Endodermal cell (in vitro differentiated cells): ENCODE data around the gene UTP4. TPM values are rescaled to one million over a fixed set of nuclear protein-coding genes. Genes with fewer than 3 reads are reported as not detected.
A peak's percentile ranks its signal among the peaks of the same experiment; 100 is the strongest.
"Not testable (repeated sequence)": the region's sequence is repeated elsewhere in the genome, so short reads cannot be mapped to it uniquely, and the experiment has no call there.

Experiments used
- DNase-seq: peaks from one replicate; pipeline ENCODE4 v3.0.0-alpha.2; 2017
- H3K27ac ChIP-seq: 2 replicates; pipeline ENCODE4 v1.5.1; 2013; ENCODE audit warnings: mild to moderate bottlenecking, low read depth, low read length, moderate library complexity
- H3K27me3 ChIP-seq: 2 replicates; pipeline ENCODE4 v1.6.1; 2013; ENCODE audit warnings: mild to moderate bottlenecking, low read length, moderate library complexity; ENCODE audit not compliant: insufficient read depth, control insufficient read depth, poor library complexity, severe bottlenecking
- H3K36me3 ChIP-seq: 2 replicates; pipeline ENCODE4 v1.7.0; 2013; ENCODE audit warnings: mild to moderate bottlenecking, low read length, moderate library complexity; ENCODE audit not compliant: control insufficient read depth, insufficient read depth
- H3K4me1 ChIP-seq: one replicate; pipeline ENCODE4 v1.7.0; 2013; ENCODE audit warnings: low read length; ENCODE audit not compliant: control insufficient read depth, insufficient read depth
- H3K4me3 ChIP-seq: 2 replicates; pipeline ENCODE4 v1.5.1; 2013; ENCODE audit warnings: mild to moderate bottlenecking, low read length, moderate library complexity
- H3K9ac ChIP-seq: 2 replicates; pipeline ENCODE4 v1.6.1; 2013; ENCODE audit warnings: mild to moderate bottlenecking, low read length, moderate library complexity; ENCODE audit not compliant: poor library complexity, severe bottlenecking; ENCODE audit errors: extremely low read depth
- H3K9me3 ChIP-seq: 2 replicates; pipeline ENCODE4 v1.6.1; 2013; ENCODE audit warnings: mild to moderate bottlenecking, low read length, moderate library complexity; ENCODE audit not compliant: control insufficient read depth
- H3K27ac Mint-ChIP-seq: 2 replicates; pipeline ENCODE4 v1.8.0; 2020; ENCODE audit warnings: mixed read lengths
- H3K27me3 Mint-ChIP-seq: 2 replicates; pipeline ENCODE4 v1.8.0; 2021; ENCODE audit warnings: mild to moderate bottlenecking, mixed read lengths; ENCODE audit not compliant: insufficient read depth
- H3K36me3 Mint-ChIP-seq: 2 replicates; pipeline ENCODE4 v1.8.0; 2020; ENCODE audit warnings: low read depth, mixed read lengths
- H3K4me1 Mint-ChIP-seq: 2 replicates; pipeline ENCODE4 v1.8.0; 2020; ENCODE audit warnings: mixed read lengths
- H3K4me3 Mint-ChIP-seq: 2 replicates; pipeline ENCODE4 v1.8.0; 2020; ENCODE audit warnings: mild to moderate bottlenecking, moderate library complexity, mixed read lengths
- H3K9me3 Mint-ChIP-seq: 2 replicates; pipeline ENCODE4 v1.8.0; 2020; ENCODE audit warnings: mild to moderate bottlenecking, mixed read lengths
- WGBS, 2 experiments: methylation state at CpG; one replicate each; pipeline versions ENCODE4 v1.1.5 to v1.1.7; 2013; ENCODE audit warnings: missing lambda C conversion rate in 2 of 2, mixed read lengths in 1 of 2; ENCODE audit not compliant: insufficient coverage in 1 of 2, insufficient read length in 1 of 2; 5-methylcytosine and 5-hydroxymethylcytosine counted together
- total RNA-seq, 2 donors: library from RNA; stranded (reverse); fragmentation: NEBNext Ultra II Directional in 1 of 2; extraction: Animal tissue kit (Norgen Biotek cat#: 25700) in 1 of 2; gene quantifications; 2 replicates in 1 of 2; 3 replicates in 1 of 2; pipeline ENCODE4 v1.2.1, GENCODE V29; 2021
- TF ChIP-seq, protein P1 (sequence below): fragments of 200-600 bp; sonication (generic); conservative IDR thresholded peaks from 2 replicates; pipeline ENCODE4 v1.5.0; 2021; ENCODE audit warnings: antibody characterized with exemption, mild to moderate bottlenecking

UTP4 gene
- total RNA-seq, 2 donors from 2014 or later, result 44.1 to 45.3 TPM

DNA sequence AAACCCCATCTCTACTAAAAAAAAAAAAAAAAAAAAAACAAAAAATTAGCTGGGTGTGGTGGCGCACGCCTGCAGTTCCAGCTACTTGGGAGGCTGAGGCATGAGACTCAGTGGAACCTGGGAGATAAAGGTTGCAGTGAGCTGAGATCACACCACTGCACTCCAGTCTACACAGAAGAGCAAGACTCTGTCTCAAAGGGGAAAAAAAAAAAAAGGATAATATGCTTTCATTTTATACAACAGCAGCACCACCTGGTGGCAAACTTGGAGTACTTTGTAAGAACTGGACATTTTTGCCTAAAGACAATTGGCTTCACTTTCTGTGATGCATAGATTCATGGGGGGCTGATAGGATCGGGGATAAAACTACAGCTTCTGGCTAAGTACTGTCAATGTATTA lies 8.5 kb upstream of the UTP4 start:
- Histone ChIP-seq H3K27me3 (no peaks in the 10 kb centered on the region), H3K36me3 (peaks cover 47% of the 10 kb centered on the region), H3K4me3 (no peak overlapping the region), H3K27ac (no peak overlapping the region), H3K9ac (no peak overlapping the region), H3K4me1 (no peaks in the 10 kb centered on the region), H3K9me3 (no peaks in the 10 kb centered on the region)
- H3K36me3 Mint-ChIP-seq, result peaks cover 53% of the 10 kb centered on the region
- no peaks in the 10 kb centered on the region for H3K27me3 Mint-ChIP-seq
- H3K4me3 Mint-ChIP-seq, result no peak overlapping the region
- DNase-seq, result peak; percentile 73
- no peaks in the 10 kb centered on the region for H3K4me1 Mint-ChIP-seq
- no peaks in the 10 kb centered on the region for H3K9me3 Mint-ChIP-seq
- TF ChIP-seq, protein P1, sequence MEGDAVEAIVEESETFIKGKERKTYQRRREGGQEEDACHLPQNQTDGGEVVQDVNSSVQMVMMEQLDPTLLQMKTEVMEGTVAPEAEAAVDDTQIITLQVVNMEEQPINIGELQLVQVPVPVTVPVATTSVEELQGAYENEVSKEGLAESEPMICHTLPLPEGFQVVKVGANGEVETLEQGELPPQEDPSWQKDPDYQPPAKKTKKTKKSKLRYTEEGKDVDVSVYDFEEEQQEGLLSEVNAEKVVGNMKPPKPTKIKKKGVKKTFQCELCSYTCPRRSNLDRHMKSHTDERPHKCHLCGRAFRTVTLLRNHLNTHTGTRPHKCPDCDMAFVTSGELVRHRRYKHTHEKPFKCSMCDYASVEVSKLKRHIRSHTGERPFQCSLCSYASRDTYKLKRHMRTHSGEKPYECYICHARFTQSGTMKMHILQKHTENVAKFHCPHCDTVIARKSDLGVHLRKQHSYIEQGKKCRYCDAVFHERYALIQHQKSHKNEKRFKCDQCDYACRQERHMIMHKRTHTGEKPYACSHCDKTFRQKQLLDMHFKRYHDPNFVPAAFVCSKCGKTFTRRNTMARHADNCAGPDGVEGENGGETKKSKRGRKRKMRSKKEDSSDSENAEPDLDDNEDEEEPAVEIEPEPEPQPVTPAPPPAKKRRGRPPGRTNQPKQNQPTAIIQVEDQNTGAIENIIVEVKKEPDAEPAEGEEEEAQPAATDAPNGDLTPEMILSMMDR, result peak; percentile 85
- 98 to 100% methylated on average over 3 of the region's 3 CpGs for WGBS, 2 experiments
- no peak overlapping the region for H3K27ac Mint-ChIP-seq

DNA sequence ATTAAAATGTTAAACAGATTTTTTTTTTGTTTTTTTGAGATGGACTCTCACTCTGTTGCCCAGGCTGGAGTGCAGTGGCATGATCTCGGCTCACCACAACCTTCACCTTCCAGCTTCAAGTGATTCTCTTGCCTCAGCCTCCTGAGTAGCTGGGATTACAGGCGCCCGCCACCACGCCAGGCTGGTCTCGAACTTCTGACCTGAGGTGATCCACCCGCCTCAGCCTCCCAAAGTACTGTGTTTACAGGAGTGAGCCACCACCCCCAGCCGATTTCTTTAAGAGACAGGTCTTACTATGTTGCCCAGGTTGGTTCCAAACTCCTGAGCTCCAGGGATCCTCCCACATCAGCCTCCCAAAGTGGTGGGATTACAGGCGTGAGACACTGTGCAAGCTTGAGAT lies 8.0 kb upstream of the UTP4 start:
- not testable (repeated sequence) for H3K9me3 ChIP-seq, DNase-seq, H3K4me1 Mint-ChIP-seq, H3K4me1 ChIP-seq, H3K4me3 ChIP-seq, H3K9me3 Mint-ChIP-seq, H3K4me3 Mint-ChIP-seq, H3K27ac Mint-ChIP-seq, H3K9ac ChIP-seq, H3K27me3 ChIP-seq, H3K27ac ChIP-seq, H3K27me3 Mint-ChIP-seq
- peaks cover 42% of the 10 kb centered on the region for H3K36me3 ChIP-seq
- WGBS, 2 experiments, result 93 to 94% methylated on average over 5 to 8 of the region's 8 CpGs
- H3K36me3 Mint-ChIP-seq, result peaks cover 52% of the 10 kb centered on the region

DNA sequence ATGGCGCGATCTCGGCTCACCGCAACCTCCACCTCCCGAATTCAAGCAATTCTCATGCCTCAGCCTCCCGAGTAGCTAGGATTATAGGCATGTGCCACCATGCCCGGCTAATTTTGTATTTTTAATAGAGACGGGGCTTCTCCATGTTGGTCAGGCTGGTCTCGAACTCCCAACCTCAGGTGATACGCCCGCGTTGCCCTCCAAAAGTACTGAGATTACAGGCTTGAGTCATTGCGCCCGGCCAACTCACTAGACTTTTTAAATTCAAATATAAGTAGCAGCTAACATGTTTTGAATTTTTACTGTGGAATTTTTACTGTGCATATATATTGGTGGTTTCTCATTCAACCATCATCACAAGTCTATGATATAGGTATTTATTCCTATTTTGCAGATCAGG lies 7.5 kb upstream of the UTP4 start:
- not testable (repeated sequence) for H3K9me3 Mint-ChIP-seq, H3K9ac ChIP-seq, H3K4me1 Mint-ChIP-seq, H3K27ac Mint-ChIP-seq, H3K9me3 ChIP-seq, H3K27ac ChIP-seq, H3K27me3 ChIP-seq, H3K4me3 ChIP-seq, H3K27me3 Mint-ChIP-seq, H3K4me3 Mint-ChIP-seq, H3K4me1 ChIP-seq, DNase-seq
- peaks cover 52% of the 10 kb centered on the region for H3K36me3 Mint-ChIP-seq
- peaks cover 37% of the 10 kb centered on the region for H3K36me3 ChIP-seq
- WGBS, 2 experiments, result 90 to 97% methylated on average over 12 to 14 of the region's 14 CpGs

DNA sequence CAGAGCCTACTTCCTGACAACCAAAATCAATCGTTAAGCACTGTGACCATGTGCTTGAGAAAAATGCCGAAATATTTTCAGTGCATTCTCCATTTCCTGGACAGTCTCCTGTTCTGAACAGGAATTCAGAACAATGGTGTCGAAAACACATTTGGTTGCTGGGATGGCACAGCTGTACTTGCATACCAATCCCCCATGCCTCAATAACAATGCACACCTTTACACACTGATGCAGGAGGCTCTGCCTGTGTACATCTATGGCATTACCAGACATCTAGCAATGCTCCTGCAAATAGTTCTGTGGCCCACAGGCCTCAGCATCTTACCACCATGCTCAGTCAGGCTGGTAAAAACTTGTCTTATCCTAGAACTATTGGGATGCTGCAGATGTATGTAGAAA lies 6.2 kb upstream of the UTP4 start:
- DNase-seq, result no peak
- Mint-ChIP-seq H3K9me3 (no peaks in the 10 kb centered on the region), H3K4me1 (peaks cover 12% of the 10 kb centered on the region), H3K36me3 (peaks cover 39% of the 10 kb centered on the region), H3K27me3 (no peaks in the 10 kb centered on the region), H3K4me3 (no peak overlapping the region), H3K27ac (no peak overlapping the region)
- no peak overlapping the region for H3K9ac ChIP-seq
- H3K27me3 ChIP-seq, result no peaks in the 10 kb centered on the region
- H3K4me3 ChIP-seq, result no peak overlapping the region
- no peaks in the 10 kb centered on the region for H3K4me1 ChIP-seq
- peaks cover 28% of the 10 kb centered on the region for H3K36me3 ChIP-seq
- 97 to 99% methylated on average over 3 of the region's 3 CpGs for WGBS, 2 experiments
- H3K9me3 ChIP-seq, result no peaks in the 10 kb centered on the region
- H3K27ac ChIP-seq, result no peak overlapping the region
- TF ChIP-seq, protein P1, result no peak

DNA sequence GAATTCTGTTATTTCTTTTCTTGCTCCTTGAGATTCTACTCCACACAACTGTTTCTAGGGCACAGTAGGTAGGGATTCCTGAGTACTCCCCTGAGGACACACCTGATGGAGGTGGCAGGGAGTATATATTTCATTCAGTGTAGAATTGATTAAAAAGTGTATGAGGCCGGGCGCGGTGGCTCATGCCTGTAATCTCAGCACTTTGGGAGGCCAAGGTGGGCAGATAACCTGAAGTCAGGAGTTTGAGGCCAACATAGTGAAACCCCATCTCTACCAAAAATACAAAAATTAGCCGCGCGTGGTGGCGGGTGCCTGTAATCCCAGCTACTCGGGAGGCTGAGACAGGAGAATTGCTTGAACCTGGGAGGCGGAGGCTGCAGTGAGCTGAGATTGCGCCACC lies 5.6 kb upstream of the UTP4 start:
- H3K4me1 Mint-ChIP-seq, result peaks cover 13% of the 10 kb centered on the region
- H3K9me3 Mint-ChIP-seq, H3K4me3 ChIP-seq, H3K9ac ChIP-seq, DNase-seq, H3K9me3 ChIP-seq, H3K4me3 Mint-ChIP-seq, H3K27me3 Mint-ChIP-seq, H3K4me1 ChIP-seq, H3K27ac ChIP-seq, H3K27ac Mint-ChIP-seq, H3K27me3 ChIP-seq: not testable (repeated sequence)
- peaks cover 36% of the 10 kb centered on the region for H3K36me3 Mint-ChIP-seq
- H3K36me3 ChIP-seq, result peaks cover 27% of the 10 kb centered on the region
- 97% methylated on average over 7 to 10 of the region's 10 CpGs for WGBS, 2 experiments
